ENCODE measurements around the gene DPY30.
"Not testable (repeated sequence)": the region's sequence is repeated elsewhere in the genome, so short reads cannot be mapped to it uniquely, and the experiment has no call there.

DPY30 gene

GRCh38 chr2:32051836-32052439, 12.3 kb upstream of the DPY30 start:
- Mint-ChIP-seq H3K9me3 (no peaks in the 10 kb centered on the region), H3K27me3 (ENCODE audit: low read depth) (no peaks in the 10 kb centered on the region), H3K36me3 (ENCODE audit: low read depth) (no peaks in the 10 kb centered on the region), H3K4me1 (no peaks in the 10 kb centered on the region), H3K27ac (no peak overlapping the region), H3K4me3 (no peak overlapping the region)
- no peak for TF ChIP-seq CTCF (IDR thresholded peaks at IDR 0.05; ENCODE audit: unreplicated experiment in 3 of 3)

GRCh38 chr2:32043561-32043960, 4.0 kb upstream of the DPY30 start:
- no peak overlapping the region for H3K27ac Mint-ChIP-seq
- no peaks in the 10 kb centered on the region for H3K27me3 Mint-ChIP-seq (ENCODE audit: low read depth)
- H3K9me3 Mint-ChIP-seq: no peaks in the 10 kb centered on the region
- H3K36me3 Mint-ChIP-seq (ENCODE audit: low read depth): no peaks in the 10 kb centered on the region
- H3K4me1 Mint-ChIP-seq: no peaks in the 10 kb centered on the region
- TF ChIP-seq CTCF (IDR thresholded peaks at IDR 0.05; ENCODE audit: unreplicated experiment in 3 of 3): no peak
- H3K4me3 Mint-ChIP-seq: no peak overlapping the region

GRCh38 chr2:32034198-32034887, 5.3 kb downstream of the DPY30 start:
- peak overlapping the region in 2 of 3 experiments; percentile 44 to 49 for H3K4me3 Mint-ChIP-seq
- not testable (repeated sequence) for H3K4me1 Mint-ChIP-seq; H3K9me3 Mint-ChIP-seq; H3K27ac Mint-ChIP-seq; H3K27me3 Mint-ChIP-seq (ENCODE audit: low read depth)
- H3K36me3 Mint-ChIP-seq (ENCODE audit: low read depth): peaks cover 31% of the 10 kb centered on the region

- not testable (repeated sequence) for H3K27me3 Mint-ChIP-seq (ENCODE audit: low read depth)
Observed at GRCh38 chr2:32018789-32019482, 20.7 kb downstream of the DPY30 start.

GRCh38 chr2:32012872-32013271, 26.7 kb downstream of the DPY30 start:
- peak overlapping the region in 2 of 3 experiments; percentile 44 to 96 for H3K27ac Mint-ChIP-seq
- H3K4me3 Mint-ChIP-seq: peak overlapping the region; percentile 41 to 59 (median 47)
- TF ChIP-seq CTCF (IDR thresholded peaks at IDR 0.05; ENCODE audit: unreplicated experiment in 3 of 3): no peak
- H3K36me3 Mint-ChIP-seq (ENCODE audit: low read depth): peaks cover 23% of the 10 kb centered on the region
- H3K9me3 Mint-ChIP-seq: no peaks in the 10 kb centered on the region
- no peaks in the 10 kb centered on the region for H3K27me3 Mint-ChIP-seq (ENCODE audit: low read depth)
- H3K4me1 Mint-ChIP-seq: peaks cover 14% of the 10 kb centered on the region

More at GRCh38 chr2:32018789-32019482, 20.7 kb downstream of the DPY30 start:
- not testable (repeated sequence) for H3K9me3 Mint-ChIP-seq, H3K4me3 Mint-ChIP-seq, H3K4me1 Mint-ChIP-seq, H3K27ac Mint-ChIP-seq
- H3K36me3 Mint-ChIP-seq (ENCODE audit: low read depth): peaks cover 39% of the 10 kb centered on the region

GRCh38 chr2:32011485-32011960, 28.1 kb downstream of the DPY30 start:
- Mint-ChIP-seq H3K27me3 (ENCODE audit: low read depth) (no peaks in the 10 kb centered on the region), H3K27ac (peak overlapping the region; percentile 96 to 97 (median 97)), H3K4me3 (peak overlapping the region; percentile 90 to 94 (median 93)), H3K4me1 (peaks cover 24% of the 10 kb centered on the region), H3K9me3 (no peaks in the 10 kb centered on the region), H3K36me3 (ENCODE audit: low read depth) (peaks cover 16% of the 10 kb centered on the region)
- no peak for TF ChIP-seq CTCF (IDR thresholded peaks at IDR 0.05; ENCODE audit: unreplicated experiment in 3 of 3)
